Duodenal mucosa (tissue), 2 donors: ENCODE results near the gene ST7.

ENCODE experiments used
- H3K27ac ChIP-seq: one replicate; pipeline ENCODE4 v1.7.0; 2013; ENCODE audit warnings: low read depth, low read length
- H3K27me3 ChIP-seq, 2 donors: one replicate each; pipeline ENCODE4 v1.7.0; 2013; ENCODE audit warnings: low read length in 2 of 2, control low read depth in 1 of 2; ENCODE audit not compliant: insufficient read depth in 2 of 2, control insufficient read depth in 1 of 2
- H3K36me3 ChIP-seq, 2 donors: one replicate each; pipeline ENCODE4 v1.7.0; 2013; ENCODE audit warnings: low read length in 2 of 2, control low read depth in 1 of 2; ENCODE audit not compliant: insufficient read depth in 2 of 2, control insufficient read depth in 1 of 2
- H3K4me1 ChIP-seq, 2 donors: one replicate each; pipeline ENCODE4 v1.7.0; 2013; ENCODE audit warnings: low read length in 2 of 2, control low read depth in 1 of 2; ENCODE audit not compliant: insufficient read depth in 2 of 2, control insufficient read depth in 1 of 2
- H3K4me3 ChIP-seq, 2 donors: one replicate each; pipeline ENCODE4 v1.7.0; 2013; ENCODE audit warnings: low read length in 2 of 2, low read depth in 1 of 2
- H3K9ac ChIP-seq, 2 donors: one replicate each; pipeline ENCODE4 v1.7.0; 2013; ENCODE audit warnings: low read length in 2 of 2, low read depth in 1 of 2
- H3K9me3 ChIP-seq, 2 donors: one replicate each; pipeline ENCODE4 v1.7.0; 2013; ENCODE audit warnings: low read length in 2 of 2, control low read depth in 1 of 2; ENCODE audit not compliant: control insufficient read depth in 1 of 2

The ST7 gene

DNA sequence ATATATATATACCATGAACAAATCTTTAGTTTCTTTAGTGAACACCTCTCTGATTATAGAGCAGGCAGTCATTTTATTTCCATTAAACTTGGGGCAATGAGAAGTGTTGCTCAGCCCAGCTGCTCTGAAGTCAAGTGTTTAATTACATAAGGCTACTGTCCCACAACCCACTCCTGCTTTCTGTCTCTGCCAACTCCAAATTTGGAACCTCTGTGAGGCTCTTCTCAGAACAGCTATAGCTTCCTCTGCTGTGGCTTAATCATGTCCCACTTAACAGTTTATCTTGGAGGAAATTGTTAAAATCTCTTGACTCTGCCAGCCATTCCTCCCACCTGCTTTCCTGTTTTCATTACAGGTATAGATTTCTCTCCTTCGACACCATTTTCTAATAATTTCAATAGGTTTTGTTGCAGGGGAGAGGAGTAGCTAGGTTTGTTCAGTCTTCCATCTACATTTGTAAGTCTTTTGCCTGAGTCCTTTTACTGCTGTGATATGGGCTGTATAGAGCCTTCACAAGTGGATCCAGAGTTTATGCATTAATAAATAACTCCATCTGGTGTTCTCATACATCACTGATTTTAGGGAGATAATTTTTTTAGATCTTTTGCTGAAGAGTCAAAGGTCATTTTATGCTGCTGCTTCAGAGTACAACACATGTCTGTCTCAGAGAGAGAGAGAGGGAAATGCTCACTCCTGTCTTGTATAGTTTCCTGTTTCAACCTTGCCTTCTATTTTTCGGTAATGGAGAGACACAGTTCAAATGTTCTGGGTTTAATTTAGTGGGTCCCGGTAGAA is 199.1 kb downstream of the ST7 start:
- H3K36me3 ChIP-seq, result no peaks in the 10 kb centered on the region
- no peak overlapping the region for H3K27ac ChIP-seq
- no peak overlapping the region for H3K9ac ChIP-seq
- H3K27me3 ChIP-seq, result no peaks in the 10 kb centered on the region
- H3K9me3 ChIP-seq, result no peaks in the 10 kb centered on the region
- H3K4me3 ChIP-seq, result no peak overlapping the region
- peaks cover 20 to 22% of the 10 kb centered on the region in 2 donors for H3K4me1 ChIP-seq

DNA sequence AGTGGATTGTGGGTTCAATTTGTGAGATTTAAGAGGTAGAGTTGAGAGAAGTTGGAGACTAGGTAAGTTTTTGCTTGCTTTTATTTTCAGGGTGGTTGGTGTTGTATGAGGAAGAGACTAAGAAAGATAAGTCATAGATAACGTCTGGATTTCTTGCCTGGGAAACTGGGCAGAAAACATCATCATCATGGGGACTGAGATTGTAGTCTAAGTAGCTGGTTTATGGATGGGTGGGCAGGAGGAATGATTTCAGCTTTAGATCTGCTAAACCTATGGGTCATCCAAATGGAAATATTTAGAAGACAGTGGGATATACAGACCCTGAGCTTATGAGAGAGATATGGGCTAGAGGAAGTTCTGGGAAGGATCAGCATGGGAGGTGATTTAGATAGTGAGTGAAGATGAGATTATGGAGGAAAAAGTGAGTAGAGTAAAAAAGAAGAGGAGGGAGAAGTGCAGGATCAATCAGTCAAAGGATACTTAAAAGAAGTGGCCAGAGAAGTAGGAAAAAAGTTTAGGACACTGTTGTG is 199.8 kb downstream of the ST7 start:
- no peak overlapping the region for H3K27ac ChIP-seq
- H3K36me3 ChIP-seq, result no peaks in the 10 kb centered on the region
- H3K4me3 ChIP-seq, result no peak overlapping the region
- H3K9ac ChIP-seq, result no peak overlapping the region
- H3K4me1 ChIP-seq, result peaks cover 20 to 22% of the 10 kb centered on the region in 2 donors
- no peaks in the 10 kb centered on the region for H3K27me3 ChIP-seq
- no peaks in the 10 kb centered on the region for H3K9me3 ChIP-seq

DNA sequence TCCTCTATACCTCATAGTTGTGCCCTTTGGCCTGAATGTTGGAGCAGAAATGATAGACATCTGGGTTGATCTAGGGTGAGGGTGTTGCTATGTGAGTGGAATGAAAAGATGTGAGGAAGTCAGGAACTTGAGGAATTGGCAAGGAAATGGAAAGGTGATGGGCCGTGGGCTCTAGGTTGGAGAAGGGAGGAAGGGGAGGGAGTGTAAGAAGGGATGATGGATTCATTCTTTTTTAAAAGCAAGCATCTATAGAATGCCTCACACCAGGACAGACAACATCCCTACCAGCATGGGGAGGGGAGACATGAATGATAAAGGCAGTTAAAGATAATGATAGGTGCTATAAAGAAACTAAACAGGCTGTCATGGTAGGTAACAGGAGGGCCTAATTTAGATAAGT is 201.4 kb downstream of the ST7 start:
- Histone ChIP-seq H3K27ac (no peak overlapping the region), H3K4me1 (peaks cover 10 to 13% of the 10 kb centered on the region in 2 donors), H3K9me3 (no peaks in the 10 kb centered on the region), H3K4me3 (no peak overlapping the region), H3K9ac (no peak overlapping the region), H3K27me3 (no peaks in the 10 kb centered on the region), H3K36me3 (no peaks in the 10 kb centered on the region)

DNA sequence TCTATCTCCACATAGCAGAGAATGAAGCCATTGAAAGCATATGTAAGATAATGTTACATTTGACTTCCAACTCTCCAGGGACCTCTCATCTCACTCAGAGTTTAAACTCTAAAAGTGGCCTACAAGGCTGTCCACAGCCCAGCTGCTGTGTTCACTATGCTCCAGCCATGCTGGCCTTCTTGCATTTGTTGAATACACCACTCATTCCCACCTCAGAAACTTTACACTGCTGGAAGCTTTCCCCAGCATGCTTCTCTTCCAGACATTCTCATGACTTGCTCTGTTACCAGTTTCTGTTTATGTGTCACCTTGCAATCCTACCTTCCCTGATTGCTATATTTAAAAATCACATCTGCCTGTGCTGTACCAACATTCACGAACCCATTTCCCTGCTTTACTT is 202.4 kb downstream of the ST7 start:
- Histone ChIP-seq H3K27me3 (no peaks in the 10 kb centered on the region), H3K4me1 (peaks cover 4 to 13% of the 10 kb centered on the region in 2 donors), H3K9ac (no peak overlapping the region), H3K27ac (no peak overlapping the region), H3K36me3 (no peaks in the 10 kb centered on the region), H3K9me3 (no peaks in the 10 kb centered on the region), H3K4me3 (no peak overlapping the region)

DNA sequence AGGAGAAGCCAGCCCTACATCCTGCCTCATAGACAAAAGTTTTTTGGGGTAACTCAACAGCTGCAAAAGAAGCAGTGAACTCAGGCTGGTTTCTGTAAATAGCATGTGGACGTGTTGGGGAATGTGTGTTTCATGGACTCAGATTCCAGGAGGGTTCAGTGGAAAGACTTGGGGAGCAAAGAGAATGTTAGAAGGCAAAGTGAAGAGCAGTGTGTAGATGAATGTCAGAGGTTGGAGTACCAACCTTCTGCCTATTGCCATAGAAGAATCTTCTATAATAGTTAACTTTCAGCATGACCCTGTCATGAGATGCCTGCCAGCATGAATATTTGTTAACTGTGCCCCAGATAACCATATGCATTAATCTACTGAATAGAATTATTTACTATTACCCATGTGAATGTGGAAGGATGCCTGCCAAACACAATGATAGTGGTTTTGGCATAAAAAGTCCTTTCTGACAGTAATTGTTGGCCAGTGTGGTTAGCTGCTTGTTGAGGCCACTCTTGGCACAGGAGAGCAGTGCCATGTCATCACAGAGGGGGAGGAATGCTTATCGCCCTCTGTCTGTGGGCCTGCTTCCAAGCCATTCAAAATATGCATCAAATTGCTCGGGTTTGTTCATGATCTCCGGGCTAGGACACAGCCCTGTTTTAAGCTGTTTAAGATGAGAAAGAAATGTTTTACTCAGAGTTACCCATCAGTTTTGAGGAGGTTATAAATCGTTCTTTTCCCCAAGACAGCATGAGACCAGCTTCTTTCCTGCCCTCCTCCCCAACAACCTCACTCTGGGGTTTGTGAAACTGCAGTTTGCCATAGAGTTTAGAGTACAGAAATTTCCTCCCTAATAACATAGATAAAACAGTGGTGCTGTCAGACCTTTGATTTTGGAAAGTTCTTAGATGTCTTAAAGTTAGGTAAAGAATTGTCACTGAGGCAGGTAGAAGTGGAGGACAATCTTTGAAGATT is 204.2 kb downstream of the ST7 start:
- Histone ChIP-seq H3K9me3 (no peaks in the 10 kb centered on the region), H3K4me3 (no peak overlapping the region), H3K27ac (no peak overlapping the region), H3K4me1 (peaks cover 0 to 9% of the 10 kb centered on the region in 2 donors), H3K36me3 (no peaks in the 10 kb centered on the region), H3K9ac (no peak overlapping the region), H3K27me3 (no peaks in the 10 kb centered on the region)

DNA sequence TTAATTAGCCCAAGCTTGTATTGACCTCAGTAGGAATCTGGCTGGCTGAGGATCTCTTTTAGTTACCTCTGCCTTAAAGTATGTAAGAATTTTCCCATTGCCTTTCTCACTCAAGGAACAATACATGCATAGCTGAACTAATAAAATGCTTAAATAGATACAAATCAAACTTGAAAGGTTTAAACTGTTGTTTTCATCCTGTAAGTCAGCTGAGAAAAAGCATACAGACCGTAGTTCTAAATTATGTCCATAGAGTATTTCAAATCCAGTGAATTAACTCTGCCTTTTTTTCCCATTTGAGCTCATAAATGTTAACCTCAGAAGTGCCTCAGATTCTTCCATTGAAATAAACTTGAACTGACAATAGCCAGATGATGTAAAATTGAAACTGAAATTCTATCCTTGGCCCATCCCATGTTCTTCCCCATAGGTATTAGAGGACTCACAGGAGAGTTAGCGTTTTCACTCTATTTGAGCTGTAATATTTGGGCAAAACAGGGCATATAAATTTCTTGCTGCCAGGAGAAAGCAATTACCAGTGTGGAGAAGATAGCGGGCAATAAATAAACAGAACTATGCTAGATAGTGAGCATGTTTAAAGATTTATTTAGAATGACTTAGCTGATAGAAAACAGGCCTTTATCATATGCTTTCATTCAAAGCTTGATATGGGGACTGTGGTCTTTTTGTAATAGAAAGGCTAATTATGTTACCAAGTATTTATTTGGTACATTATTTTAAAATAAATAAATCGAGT is 205.8 kb downstream of the ST7 start:
- Histone ChIP-seq H3K27ac (no peak overlapping the region), H3K9ac (no peak overlapping the region), H3K4me3 (no peak overlapping the region), H3K36me3 (no peaks in the 10 kb centered on the region), H3K27me3 (no peaks in the 10 kb centered on the region), H3K9me3 (no peaks in the 10 kb centered on the region), H3K4me1 (no peaks in the 10 kb centered on the region)

DNA sequence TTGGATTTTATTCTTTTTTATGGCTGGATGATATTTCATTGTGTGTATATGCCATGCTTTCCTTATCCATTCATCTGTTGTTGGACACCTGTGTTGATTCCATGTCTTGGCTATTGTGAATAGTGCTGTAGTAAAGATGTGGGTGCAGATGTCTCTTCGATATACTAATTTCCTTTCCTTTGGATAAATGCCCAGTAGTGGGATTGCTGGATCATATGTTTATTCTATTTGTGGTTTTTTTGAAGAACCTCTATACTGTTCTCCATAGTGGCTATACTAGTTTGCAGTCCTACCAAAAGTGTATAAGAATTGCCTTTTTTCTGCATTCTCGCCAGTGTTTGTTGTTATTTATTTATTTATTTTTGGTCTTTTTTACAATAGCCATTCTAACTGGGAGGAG is 209.8 kb downstream of the ST7 start:
- H3K36me3 ChIP-seq, result no peaks in the 10 kb centered on the region
- no peaks in the 10 kb centered on the region for H3K4me1 ChIP-seq
- H3K9ac ChIP-seq, result no peak overlapping the region
- H3K27ac ChIP-seq, result no peak overlapping the region
- H3K27me3 ChIP-seq, result no peaks in the 10 kb centered on the region
- H3K4me3 ChIP-seq, result no peak overlapping the region
- no peaks in the 10 kb centered on the region for H3K9me3 ChIP-seq

DNA sequence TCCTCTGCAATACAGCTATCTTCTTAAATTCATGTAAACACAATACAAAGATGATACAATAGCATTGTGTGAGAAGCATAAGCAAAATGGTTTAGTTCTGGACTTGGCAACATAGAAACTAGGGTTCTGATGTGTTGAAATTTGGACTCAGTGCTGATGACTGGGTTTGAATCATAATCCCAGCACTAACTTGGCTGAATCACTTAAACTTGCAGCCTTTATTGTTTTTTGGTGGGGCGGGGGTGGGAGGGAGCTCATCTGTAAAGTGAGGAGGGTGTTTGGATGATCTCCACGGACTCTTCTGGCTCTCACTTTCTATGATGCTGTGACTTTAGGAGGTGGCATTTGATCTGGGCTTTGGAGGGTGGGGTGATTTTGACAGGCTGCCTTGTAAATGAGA is 211.3 kb downstream of the ST7 start:
- Histone ChIP-seq H3K27ac (no peak overlapping the region), H3K4me3 (no peak overlapping the region), H3K36me3 (no peaks in the 10 kb centered on the region)

DNA sequence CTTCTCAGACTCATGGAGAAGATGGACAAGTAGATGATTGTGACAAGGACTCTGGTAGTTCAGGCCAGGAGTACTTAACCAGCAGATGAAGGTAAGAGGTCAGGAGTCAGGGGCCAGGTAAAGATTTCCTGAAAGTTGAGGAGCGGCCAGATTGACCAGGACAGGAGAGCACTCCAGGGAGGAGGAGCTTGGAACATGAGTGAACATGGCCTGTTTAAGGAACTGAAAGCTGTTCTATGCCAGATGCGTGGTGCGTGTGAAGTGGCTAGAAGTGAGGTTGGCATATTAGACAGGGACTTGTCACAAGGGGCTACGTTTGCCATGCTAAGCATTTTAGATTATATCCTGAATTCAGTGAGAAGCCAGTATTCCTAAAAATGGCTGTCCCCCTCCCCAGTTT is 212.4 kb downstream of the ST7 start:
- Histone ChIP-seq H3K9me3 (no peaks in the 10 kb centered on the region), H3K4me1 (no peaks in the 10 kb centered on the region), H3K36me3 (no peaks in the 10 kb centered on the region), H3K27ac (no peak overlapping the region), H3K9ac (no peak overlapping the region), H3K27me3 (no peaks in the 10 kb centered on the region), H3K4me3 (no peak overlapping the region)

More for the DNA sequence above, 211.3 kb downstream of the ST7 start:
- no peaks in the 10 kb centered on the region for H3K4me1 ChIP-seq
- H3K9ac ChIP-seq, result no peak overlapping the region
- H3K9me3 ChIP-seq, result no peaks in the 10 kb centered on the region
- no peaks in the 10 kb centered on the region for H3K27me3 ChIP-seq
